ENCODE results near the gene ERG.

ERG gene

GRCh38 chr21:38527737-38528136, 29.5 kb upstream of the ERG start:
- no peaks in the 10 kb centered on the region for H3K79me2 ChIP-seq (ENCODE audit: insufficient read depth, low read depth)
- TF ChIP-seq, protein P1, sequence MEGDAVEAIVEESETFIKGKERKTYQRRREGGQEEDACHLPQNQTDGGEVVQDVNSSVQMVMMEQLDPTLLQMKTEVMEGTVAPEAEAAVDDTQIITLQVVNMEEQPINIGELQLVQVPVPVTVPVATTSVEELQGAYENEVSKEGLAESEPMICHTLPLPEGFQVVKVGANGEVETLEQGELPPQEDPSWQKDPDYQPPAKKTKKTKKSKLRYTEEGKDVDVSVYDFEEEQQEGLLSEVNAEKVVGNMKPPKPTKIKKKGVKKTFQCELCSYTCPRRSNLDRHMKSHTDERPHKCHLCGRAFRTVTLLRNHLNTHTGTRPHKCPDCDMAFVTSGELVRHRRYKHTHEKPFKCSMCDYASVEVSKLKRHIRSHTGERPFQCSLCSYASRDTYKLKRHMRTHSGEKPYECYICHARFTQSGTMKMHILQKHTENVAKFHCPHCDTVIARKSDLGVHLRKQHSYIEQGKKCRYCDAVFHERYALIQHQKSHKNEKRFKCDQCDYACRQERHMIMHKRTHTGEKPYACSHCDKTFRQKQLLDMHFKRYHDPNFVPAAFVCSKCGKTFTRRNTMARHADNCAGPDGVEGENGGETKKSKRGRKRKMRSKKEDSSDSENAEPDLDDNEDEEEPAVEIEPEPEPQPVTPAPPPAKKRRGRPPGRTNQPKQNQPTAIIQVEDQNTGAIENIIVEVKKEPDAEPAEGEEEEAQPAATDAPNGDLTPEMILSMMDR (conservative IDR thresholded peaks at IDR 0.05; ENCODE audit: low read depth, low read length): no peak

DNA sequence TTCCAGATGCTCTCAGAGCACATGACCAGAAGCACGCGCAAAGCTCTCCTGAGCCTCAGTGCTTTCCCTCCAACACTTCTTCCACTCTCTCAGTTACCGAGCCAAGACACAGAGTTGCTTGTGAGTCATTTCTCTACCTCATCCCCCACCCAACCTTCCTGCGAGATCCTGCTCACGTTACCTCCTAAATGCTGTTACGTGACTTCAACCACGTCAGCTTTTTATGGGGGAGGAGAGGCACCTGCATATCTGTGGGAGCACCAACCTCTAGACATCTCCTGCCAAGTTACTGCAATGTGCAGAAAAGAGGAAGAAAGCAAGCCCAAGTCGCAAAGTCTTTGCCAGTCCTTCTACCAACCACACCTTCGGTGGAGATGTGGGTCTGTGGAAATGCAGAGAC, 27.2 kb upstream of the ERG start:
- Histone ChIP-seq H3K9ac (no peak overlapping the region), H2AFZ (ENCODE audit: low read depth) (no peak overlapping the region), H3K27me3 (ENCODE audit: insufficient read depth, low read depth) (no peaks in the 10 kb centered on the region), H3K36me3 (ENCODE audit: insufficient read depth) (no peaks in the 10 kb centered on the region), H4K20me1 (ENCODE audit: insufficient read depth) (no peaks in the 10 kb centered on the region), H3K4me3 (IDR thresholded peaks at IDR 0.05; ENCODE audit: insufficient read depth, low read depth, low read length) (no peak overlapping the region), H3K4me2 (no peak overlapping the region), H3K4me1 (ENCODE audit: low read depth, poor library complexity, severe bottlenecking) (no peaks in the 10 kb centered on the region), H3K27ac (no peak overlapping the region), H3K79me2 (ENCODE audit: insufficient read depth, low read depth) (no peaks in the 10 kb centered on the region)
- TF ChIP-seq, protein P1 (conservative IDR thresholded peaks at IDR 0.05; ENCODE audit: low read depth, low read length): no peak

More at GRCh38 chr21:38527737-38528136, 29.5 kb upstream of the ERG start:
- H2AFZ ChIP-seq (ENCODE audit: low read depth): no peak overlapping the region
- no peak overlapping the region for H3K27ac ChIP-seq
- no peaks in the 10 kb centered on the region for H3K27me3 ChIP-seq (ENCODE audit: insufficient read depth, low read depth)
- H3K4me2 ChIP-seq: no peak overlapping the region
- H4K20me1 ChIP-seq (ENCODE audit: insufficient read depth): no peaks in the 10 kb centered on the region
- H3K4me1 ChIP-seq (ENCODE audit: low read depth, poor library complexity, severe bottlenecking): no peaks in the 10 kb centered on the region
- no peak overlapping the region for H3K4me3 ChIP-seq (IDR thresholded peaks at IDR 0.05; ENCODE audit: insufficient read depth, low read depth, low read length)
- no peaks in the 10 kb centered on the region for H3K36me3 ChIP-seq (ENCODE audit: insufficient read depth)
- H3K9ac ChIP-seq: no peak overlapping the region

DNA sequence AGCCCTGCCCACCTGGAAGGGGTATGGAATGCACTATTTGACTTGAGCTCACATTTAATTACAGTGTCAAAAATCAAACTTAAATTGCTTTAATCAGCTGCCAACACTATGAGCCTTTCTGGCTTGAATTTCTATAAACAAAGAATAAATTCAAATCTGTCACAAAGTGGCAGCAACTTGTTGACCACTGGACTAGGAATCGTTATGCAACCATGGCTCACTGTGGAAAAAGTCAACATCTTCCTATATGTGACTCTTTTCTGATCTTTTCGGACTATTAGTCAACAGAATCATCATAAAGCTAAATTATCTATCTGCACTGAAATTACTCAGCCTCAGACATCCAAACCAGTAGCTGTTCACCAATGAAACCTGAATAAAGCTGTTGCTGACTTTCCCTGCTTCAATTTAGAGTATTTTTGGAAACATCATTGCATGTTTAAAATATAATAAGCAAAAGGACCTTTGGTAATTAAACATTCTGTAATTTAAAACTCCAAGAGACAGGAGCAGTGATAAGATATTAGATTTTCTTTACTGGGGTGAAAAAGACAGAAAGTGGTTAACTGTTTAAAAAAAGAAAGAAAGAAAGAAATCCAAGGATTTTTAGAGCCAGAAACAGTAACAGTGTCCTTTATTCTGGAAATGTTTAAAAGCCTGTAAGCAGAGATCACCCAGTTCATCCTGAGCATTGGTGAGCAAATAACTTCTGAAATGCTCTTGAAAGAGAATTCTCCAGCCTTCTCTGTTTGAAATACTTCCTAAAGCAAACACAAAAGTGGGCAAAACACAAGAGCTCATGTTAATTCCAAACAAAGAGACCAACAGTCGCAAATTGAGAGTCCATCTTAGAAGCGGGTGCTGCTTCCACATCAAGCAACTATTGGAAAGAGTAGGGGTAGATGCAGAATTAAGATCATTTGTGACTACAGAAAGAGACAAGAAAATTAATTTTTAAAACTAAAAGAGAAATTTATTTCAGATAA, 26.2 kb upstream of the ERG start:
- Histone ChIP-seq H3K36me3 (ENCODE audit: insufficient read depth) (no peaks in the 10 kb centered on the region), H3K9ac (no peak overlapping the region), H3K79me2 (ENCODE audit: insufficient read depth, low read depth) (no peaks in the 10 kb centered on the region), H3K4me2 (no peak overlapping the region), H3K4me3 (IDR thresholded peaks at IDR 0.05; ENCODE audit: insufficient read depth, low read depth, low read length) (no peak overlapping the region), H3K27ac (no peak overlapping the region), H3K4me1 (ENCODE audit: low read depth, poor library complexity, severe bottlenecking) (no peaks in the 10 kb centered on the region), H4K20me1 (ENCODE audit: insufficient read depth) (no peaks in the 10 kb centered on the region), H2AFZ (ENCODE audit: low read depth) (no peak overlapping the region), H3K27me3 (ENCODE audit: insufficient read depth, low read depth) (no peaks in the 10 kb centered on the region)
- TF ChIP-seq, protein P1 (conservative IDR thresholded peaks at IDR 0.05; ENCODE audit: low read depth, low read length): no peak

- TF ChIP-seq, protein P1 (conservative IDR thresholded peaks at IDR 0.05; ENCODE audit: low read depth, low read length): no peak
- H3K27me3 ChIP-seq (ENCODE audit: insufficient read depth, low read depth): no peaks in the 10 kb centered on the region
- no peak overlapping the region for H3K4me2 ChIP-seq
- H3K4me3 ChIP-seq (IDR thresholded peaks at IDR 0.05; ENCODE audit: insufficient read depth, low read depth, low read length): no peak overlapping the region
- H3K4me1 ChIP-seq (ENCODE audit: low read depth, poor library complexity, severe bottlenecking): no peaks in the 10 kb centered on the region
- H3K9ac ChIP-seq: no peak overlapping the region
- no peaks in the 10 kb centered on the region for H4K20me1 ChIP-seq (ENCODE audit: insufficient read depth)
- H3K36me3 ChIP-seq (ENCODE audit: insufficient read depth): no peaks in the 10 kb centered on the region
- H2AFZ ChIP-seq (ENCODE audit: low read depth): no peak overlapping the region
- no peak overlapping the region for H3K27ac ChIP-seq
- no peaks in the 10 kb centered on the region for H3K79me2 ChIP-seq (ENCODE audit: insufficient read depth, low read depth)
These were observed 22.2 kb upstream of the ERG start for GRCh38 chr21:38520511-38520910.

Data from KMS-11 (cell line).